Sigmoid colon (tissue), 7 donors: ENCODE measurements around the gene SLC9A3. TPM values are rescaled to one million over a fixed set of nuclear protein-coding genes. Genes with fewer than 3 reads are reported as not detected.

ENCODE experiments used
- DNase-seq: peaks from one replicate; pipeline ENCODE4 v3.0.0-alpha.2; 2019
- H3K27ac ChIP-seq, 4 donors: fragments of 200-600 bp; sonication (generic); one replicate each; pipeline ENCODE4 v1.5.1; 2016 to 2019; ENCODE audit warnings: mild to moderate bottlenecking in 1 of 4
- H3K27me3 ChIP-seq, 3 donors: fragments of 200-600 bp; sonication (generic); one replicate each; pipeline ENCODE4 v1.5.1; 2019; ENCODE audit warnings: mild to moderate bottlenecking in 1 of 3
- H3K36me3 ChIP-seq, 4 donors: fragments of 200-600 bp; sonication (generic); one replicate each; pipeline ENCODE4 v1.5.1; 2016 to 2019
- H3K4me1 ChIP-seq, 4 donors: fragments of 200-600 bp; sonication (generic); one replicate each; pipeline ENCODE4 v1.5.1; 2017 to 2019
- H3K4me3 ChIP-seq, 4 donors: fragments of 200-600 bp; sonication (generic); one replicate each; pipeline ENCODE4 v1.5.1; 2017 to 2019; ENCODE audit warnings: mild to moderate bottlenecking in 2 of 4, moderate library complexity in 1 of 4
- H3K9me3 ChIP-seq, 4 donors: fragments of 200-600 bp in 3 of 4; sonication (generic) in 3 of 4; one replicate each; pipeline versions ENCODE4 v1.5.1 to v1.6.1; 2013 to 2019
- EP300 ChIP-seq, 4 donors: sonication (generic); formaldehyde crosslinking; IDR thresholded peaks; one replicate each; pipeline ENCODE4 v1.6.1; 2017; ENCODE audit warnings: antibody characterized with exemption in 4 of 4
- POLR2A ChIP-seq, 2 donors: fragments of 450-650 bp; IDR thresholded peaks; one replicate each; pipeline ENCODE4 v1.6.1; 2016; ENCODE audit warnings: antibody characterized with exemption in 2 of 2, mild to moderate bottlenecking in 2 of 2, moderate library complexity in 2 of 2
- POLR2AphosphoS5 ChIP-seq, 4 donors: sonication (generic); formaldehyde crosslinking; IDR thresholded peaks; one replicate each; pipeline ENCODE4 v1.6.1; 2017; ENCODE audit warnings: antibody characterized with exemption in 4 of 4
- WGBS, 2 donors: extraction: QIAGEN DNeasy Blood & Tissue Kit; methylation state at CpG; one replicate each; pipeline ENCODE4 v1.1.7; 2013; 5-methylcytosine and 5-hydroxymethylcytosine counted together
- intact Hi-C: fragments of 100-400 bp; cut with DNase I; formaldehyde crosslinking; loops from one replicate; pipeline ENCODE4 v1.15.1; 2023
- polyA plus RNA-seq, 3 donors: library from polyadenylated mRNA; stranded (reverse); fragments of 200-250 nt; gene quantifications; one replicate each; pipeline ENCODE4 v1.2.3, GENCODE V29; 2013
- total RNA-seq, 4 donors: library from RNA; depleted of rRNA; stranded (reverse); fragments of >200 nt; gene quantifications; one replicate each; pipeline ENCODE4 v1.1.0, GENCODE V29; 2016
- TF ChIP-seq, protein P1 (sequence below), 4 experiments: fragments of 450-650 bp in 3 of 4; fragments of 200-600 bp in 1 of 4; IDR thresholded peaks; one replicate each; pipeline ENCODE4 v1.5.1; 2016 to 2019; ENCODE audit warnings: antibody characterized with exemption in 4 of 4, mild to moderate bottlenecking in 3 of 4, moderate library complexity in 2 of 4
- donor health status: healthy with polysubstance abuse.
- donor health status: Bipolar disorder and iron deficiency.
- donor health status: healthy.

Gene SLC9A3
- total and polyA plus RNA-seq, 7 donors: 0.83 to 51.3 (median 2.5) TPM

DNA sequence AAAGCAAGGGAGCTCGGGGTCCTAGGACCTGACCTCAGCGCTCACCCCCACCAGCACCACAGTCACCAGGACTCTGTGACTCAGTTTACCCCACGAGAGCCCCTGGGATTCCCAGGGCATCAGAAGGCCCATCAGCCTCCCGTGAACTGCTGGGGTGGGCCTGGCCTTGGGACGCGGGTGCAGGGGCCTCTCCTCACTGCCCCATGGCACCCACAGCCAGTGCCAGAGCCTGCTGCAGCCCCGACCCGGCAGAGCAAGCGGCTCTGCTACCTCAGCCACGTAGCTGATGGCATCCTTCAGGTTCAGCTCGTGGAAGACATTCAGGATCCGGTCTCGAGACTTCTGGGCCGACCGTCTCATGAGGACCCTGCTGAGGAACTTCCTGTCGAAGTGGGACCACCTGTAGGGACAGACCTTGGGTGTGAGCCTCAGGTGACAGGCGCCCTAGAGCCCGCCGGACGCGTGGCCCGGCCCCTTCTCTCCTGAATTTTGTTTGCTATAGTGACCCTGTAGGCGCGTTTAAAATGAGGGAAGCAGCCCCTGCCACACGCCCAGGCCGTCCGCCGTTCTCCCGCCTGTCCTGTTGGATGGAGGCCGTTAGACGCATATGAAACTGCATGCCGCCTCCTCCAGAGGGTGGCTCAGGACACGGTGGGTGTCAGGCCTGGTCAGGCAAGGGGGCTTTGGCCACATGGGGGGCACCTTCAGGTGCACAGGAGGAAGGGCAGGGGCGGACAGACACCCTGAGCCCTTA, 44.5 kb downstream of the SLC9A3 start:
- H3K27me3 ChIP-seq: peaks cover 31 to 95% (median 84%) of the 10 kb centered on the region in 3 donors
- 57 to 78% methylated on average over 34 of the region's 34 CpGs for WGBS, 2 donors
- H3K4me1 ChIP-seq: peaks cover 0 to 8% (median 5%) of the 10 kb centered on the region in 4 donors
- no peak for DNase-seq
- no peaks in the 10 kb centered on the region for H3K36me3 ChIP-seq
- TF ChIP-seq POLR2A (IDR thresholded peaks at IDR 0.05): no peak
- no peak for TF ChIP-seq EP300 (IDR thresholded peaks at IDR 0.05)
- TF ChIP-seq POLR2AphosphoS5 (IDR thresholded peaks at IDR 0.05): no peak
- TF ChIP-seq, protein P1, sequence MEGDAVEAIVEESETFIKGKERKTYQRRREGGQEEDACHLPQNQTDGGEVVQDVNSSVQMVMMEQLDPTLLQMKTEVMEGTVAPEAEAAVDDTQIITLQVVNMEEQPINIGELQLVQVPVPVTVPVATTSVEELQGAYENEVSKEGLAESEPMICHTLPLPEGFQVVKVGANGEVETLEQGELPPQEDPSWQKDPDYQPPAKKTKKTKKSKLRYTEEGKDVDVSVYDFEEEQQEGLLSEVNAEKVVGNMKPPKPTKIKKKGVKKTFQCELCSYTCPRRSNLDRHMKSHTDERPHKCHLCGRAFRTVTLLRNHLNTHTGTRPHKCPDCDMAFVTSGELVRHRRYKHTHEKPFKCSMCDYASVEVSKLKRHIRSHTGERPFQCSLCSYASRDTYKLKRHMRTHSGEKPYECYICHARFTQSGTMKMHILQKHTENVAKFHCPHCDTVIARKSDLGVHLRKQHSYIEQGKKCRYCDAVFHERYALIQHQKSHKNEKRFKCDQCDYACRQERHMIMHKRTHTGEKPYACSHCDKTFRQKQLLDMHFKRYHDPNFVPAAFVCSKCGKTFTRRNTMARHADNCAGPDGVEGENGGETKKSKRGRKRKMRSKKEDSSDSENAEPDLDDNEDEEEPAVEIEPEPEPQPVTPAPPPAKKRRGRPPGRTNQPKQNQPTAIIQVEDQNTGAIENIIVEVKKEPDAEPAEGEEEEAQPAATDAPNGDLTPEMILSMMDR (IDR thresholded peaks at IDR 0.05): no peak
- H3K9me3 ChIP-seq: no peaks in the 10 kb centered on the region
- H3K4me3 ChIP-seq: no peak overlapping the region
- no peak overlapping the region for H3K27ac ChIP-seq
- intact Hi-C loops: loop anchor here (10.0 kb wide), 1 partner anchor 135 kb away; the partner anchor contains the start of gene CEP72

- no peak for TF ChIP-seq POLR2A (IDR thresholded peaks at IDR 0.05)
- no peak for TF ChIP-seq POLR2AphosphoS5 (IDR thresholded peaks at IDR 0.05)
- TF ChIP-seq EP300 (IDR thresholded peaks at IDR 0.05): no peak
- TF ChIP-seq, protein P1 (IDR thresholded peaks at IDR 0.05): no peak
- Histone ChIP-seq H3K36me3 (no peaks in the 10 kb centered on the region), H3K9me3 (no peaks in the 10 kb centered on the region), H3K27ac (no peak overlapping the region), H3K4me1 (peaks cover 0 to 12% (median 10%) of the 10 kb centered on the region in 4 donors), H3K27me3 (peaks cover 32 to 91% (median 85%) of the 10 kb centered on the region in 3 donors), H3K4me3 (no peak overlapping the region)
- intact Hi-C loops: loop anchor here (10.0 kb wide), 1 partner anchor 136 kb away; the partner anchor contains the start of gene CEP72
- WGBS, 2 donors: 53 to 74% methylated on average over 18 of the region's 18 CpGs
- DNase-seq: no peak
Measured at GRCh38 chr5:478982-479535, 45.2 kb downstream of the SLC9A3 start.

GRCh38 chr5:478369-478981, 45.8 kb downstream of the SLC9A3 start:
- peaks cover 0 to 15% (median 11%) of the 10 kb centered on the region in 4 donors for H3K4me1 ChIP-seq
- TF ChIP-seq POLR2AphosphoS5 (IDR thresholded peaks at IDR 0.05): no peak
- TF ChIP-seq EP300 (IDR thresholded peaks at IDR 0.05): no peak
- TF ChIP-seq, protein P1 (IDR thresholded peaks at IDR 0.05): no peak
- TF ChIP-seq POLR2A (IDR thresholded peaks at IDR 0.05): no peak
- H3K27me3 ChIP-seq: peaks cover 32 to 87% (median 81%) of the 10 kb centered on the region in 3 donors
- no peaks in the 10 kb centered on the region for H3K9me3 ChIP-seq
- no peak for DNase-seq
- 35 to 49% methylated on average over 17 of the region's 18 CpGs for WGBS, 2 donors
- no peak overlapping the region for H3K27ac ChIP-seq
- H3K4me3 ChIP-seq: no peak overlapping the region
- intact Hi-C loops: loop anchor here (10.0 kb wide), 1 partner anchor 136 kb away; the partner anchor contains the start of gene CEP72
- H3K36me3 ChIP-seq: no peaks in the 10 kb centered on the region

DNA sequence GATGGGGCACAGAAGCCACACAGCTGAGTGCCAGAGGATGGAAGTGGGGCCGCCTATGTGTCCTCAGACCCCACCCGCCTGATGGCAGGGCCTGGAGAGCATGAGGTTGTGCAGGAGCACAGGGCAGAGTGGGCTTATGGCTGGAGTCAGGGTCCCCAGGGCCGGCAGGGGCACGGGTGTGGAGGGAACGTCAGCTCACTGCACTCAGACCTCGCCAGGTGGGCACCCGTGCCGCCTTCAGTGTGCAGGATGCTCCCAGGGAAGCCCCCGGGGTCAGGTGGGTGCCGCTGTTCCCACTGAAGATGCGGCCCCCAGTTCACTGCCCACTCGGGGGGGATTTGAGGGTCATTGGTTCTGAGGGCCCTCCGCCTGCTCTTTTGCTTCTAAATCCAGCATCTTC, 46.4 kb downstream of the SLC9A3 start:
- H3K27ac ChIP-seq: no peak overlapping the region
- no peak for DNase-seq
- H3K4me3 ChIP-seq: no peak overlapping the region
- intact Hi-C loops: loop anchor here (10.0 kb wide), 1 partner anchor 137 kb away; the partner anchor contains the start of gene CEP72
- H3K36me3 ChIP-seq: no peaks in the 10 kb centered on the region
- no peaks in the 10 kb centered on the region for H3K9me3 ChIP-seq
- TF ChIP-seq, protein P1 (IDR thresholded peaks at IDR 0.05): no peak
- no peak for TF ChIP-seq POLR2A (IDR thresholded peaks at IDR 0.05)
- TF ChIP-seq EP300 (IDR thresholded peaks at IDR 0.05): no peak
- no peak for TF ChIP-seq POLR2AphosphoS5 (IDR thresholded peaks at IDR 0.05)
- H3K4me1 ChIP-seq: peaks cover 0 to 17% (median 11%) of the 10 kb centered on the region in 4 donors
- peaks cover 32 to 81% (median 75%) of the 10 kb centered on the region in 3 donors for H3K27me3 ChIP-seq
- WGBS, 2 donors: 65 to 84% methylated on average over 13 of the region's 13 CpGs
